NT2/D1 (cell line): Measurements from ENCODE around the gene TMEM52.
"Not testable (repeated sequence)": the region's sequence is repeated elsewhere in the genome, so short reads cannot be mapped to it uniquely, and the experiment has no call there.

Experiments
- YY1 ChIP-seq: IDR thresholded peaks from 2 replicates; pipeline ENCODE4 v1.6.1; 2011; ENCODE audit not compliant: insufficient read length, insufficient read depth
- ZNF274 ChIP-seq: IDR thresholded peaks from 2 replicates; pipeline ENCODE4 v1.6.1; 2011; ENCODE audit warnings: mild to moderate bottlenecking, low read depth, low read length

DNA sequence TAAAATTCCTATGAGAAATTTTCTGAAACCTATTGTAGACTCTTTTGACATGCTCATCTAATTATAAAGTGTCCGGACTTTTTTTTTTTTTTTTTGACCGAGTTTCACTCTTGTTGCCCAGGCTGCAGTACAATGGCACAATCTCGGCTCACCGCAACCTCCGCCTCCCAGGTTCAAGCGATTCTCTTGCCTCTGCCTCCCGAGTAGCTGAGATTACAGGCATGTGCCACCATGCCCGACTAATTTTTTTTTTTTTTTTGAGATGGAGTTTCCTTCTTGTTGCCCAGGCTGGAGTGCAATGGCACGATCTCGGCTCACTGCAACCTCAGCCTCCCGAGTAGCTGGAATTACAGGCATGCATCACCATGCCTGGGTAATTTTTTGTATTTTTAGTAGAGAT, 35.2 kb downstream of the TMEM52 start:
- TF ChIP-seq ZNF274, YY1: not testable (repeated sequence)
